GM21367 (cell line): Measurements from ENCODE around the gene RAB42.
A peak's percentile ranks its signal among the peaks of the same experiment; 100 is the strongest.
"Not testable (repeated sequence)": the region's sequence is repeated elsewhere in the genome, so short reads cannot be mapped to it uniquely, and the experiment has no call there.

Experiments used
- ATAC-seq: cut with Tn5 transposase; IDR thresholded peaks from one replicate; pipeline ENCODE4 v1.9.1; 2021; ENCODE audit not compliant: unreplicated experiment

The RAB42 gene

GRCh38 chr1:28591708-28592320, at the start of gene RAB42:
TSS of gene RAB42 (plus strand) at chr1:28592265. CDS start at chr1:28592512, 247 bp downstream.
- ATAC-seq: no peak

- no peak for ATAC-seq
These were observed 46.8 kb upstream of the RAB42 start for GRCh38 chr1:28545246-28545628.

- ATAC-seq: no peak
These were observed 43.7 kb upstream of the RAB42 start for GRCh38 chr1:28548318-28548717.

- no peak for ATAC-seq
These were observed 40.7 kb upstream of the RAB42 start for GRCh38 chr1:28551381-28551780.

- ATAC-seq: peak; percentile 85
These were observed 39.1 kb upstream of the RAB42 start, which contains the start of gene TRNAU1AP for GRCh38 chr1:28552758-28553663. TSS of gene TRNAU1AP (plus strand) at chr1:28553085. CDS start at chr1:28553111, 26 bp downstream.

- no peak for ATAC-seq
These were observed 31.2 kb upstream of the RAB42 start for GRCh38 chr1:28560886-28561285.

- ATAC-seq: no peak
These were observed 27.8 kb upstream of the RAB42 start for GRCh38 chr1:28564310-28564709.

- no peak for ATAC-seq
These were observed 27.0 kb upstream of the RAB42 start for GRCh38 chr1:28565040-28565439.

GRCh38 chr1:28565726-28566125, 26.3 kb upstream of the RAB42 start:
- no peak for ATAC-seq

GRCh38 chr1:28566931-28567330, 25.1 kb upstream of the RAB42 start:
- ATAC-seq: no peak

- ATAC-seq: no peak
These were observed 20.2 kb upstream of the RAB42 start for GRCh38 chr1:28571911-28572310.

- not testable (repeated sequence) for ATAC-seq
These were observed 19.2 kb upstream of the RAB42 start for GRCh38 chr1:28572891-28573290.

- no peak for ATAC-seq
These were observed 18.5 kb upstream of the RAB42 start for GRCh38 chr1:28573564-28573963.

- no peak for ATAC-seq
These were observed 14.9 kb upstream of the RAB42 start for GRCh38 chr1:28577052-28577678.

GRCh38 chr1:28577738-28578536, 14.1 kb upstream of the RAB42 start:
- no peak for ATAC-seq

GRCh38 chr1:28578696-28579218, 13.3 kb upstream of the RAB42 start:
- no peak for ATAC-seq

GRCh38 chr1:28579401-28579800, 12.7 kb upstream of the RAB42 start:
- no peak for ATAC-seq

GRCh38 chr1:28580722-28581530, 11.1 kb upstream of the RAB42 start:
- peak; percentile 5 for ATAC-seq

- ATAC-seq: peak; percentile 78
These were observed 10.4 kb upstream of the RAB42 start for GRCh38 chr1:28581531-28582247.
